GM12873 (cell line): ENCODE results near the gene ENTPD3.

Experiments
- CTCF ChIP-seq: IDR thresholded peaks from 2 replicates; pipeline ENCODE4 v1.5.1; 2012; ENCODE audit warnings: low read depth, mild to moderate bottlenecking, moderate library complexity, low read length, control low read depth; ENCODE audit not compliant: insufficient read depth; ENCODE audit errors: missing control alignments

ENTPD3 gene

GRCh38 chr3:40404591-40405198, 17.7 kb downstream of the ENTPD3 start:
- TF ChIP-seq CTCF: no peak

DNA sequence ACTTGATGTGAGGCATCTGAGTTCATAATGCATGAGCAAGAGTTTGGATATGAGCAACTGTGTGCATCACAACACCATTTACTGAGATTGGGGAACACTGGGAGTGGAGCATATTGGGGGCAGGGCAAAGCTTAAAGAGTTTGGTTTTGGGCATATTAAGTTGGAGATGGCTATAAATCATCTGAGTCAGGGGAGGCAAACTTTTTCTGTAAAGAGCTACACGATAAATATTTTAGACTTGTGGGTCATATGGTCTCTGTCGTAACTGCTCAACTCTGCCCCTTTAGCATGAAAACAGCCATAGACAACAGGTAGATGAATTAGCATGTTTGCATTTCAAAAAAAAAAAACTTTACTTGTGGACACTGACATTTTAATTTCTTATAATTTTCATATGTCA, 20.0 kb downstream of the ENTPD3 start:
- no peak for TF ChIP-seq CTCF

- TF ChIP-seq CTCF: no peak
These were observed 20.6 kb downstream of the ENTPD3 start for GRCh38 chr3:40407611-40408010.

- no peak for TF ChIP-seq CTCF
These were observed 27.3 kb downstream of the ENTPD3 start for GRCh38 chr3:40414270-40414669.

DNA sequence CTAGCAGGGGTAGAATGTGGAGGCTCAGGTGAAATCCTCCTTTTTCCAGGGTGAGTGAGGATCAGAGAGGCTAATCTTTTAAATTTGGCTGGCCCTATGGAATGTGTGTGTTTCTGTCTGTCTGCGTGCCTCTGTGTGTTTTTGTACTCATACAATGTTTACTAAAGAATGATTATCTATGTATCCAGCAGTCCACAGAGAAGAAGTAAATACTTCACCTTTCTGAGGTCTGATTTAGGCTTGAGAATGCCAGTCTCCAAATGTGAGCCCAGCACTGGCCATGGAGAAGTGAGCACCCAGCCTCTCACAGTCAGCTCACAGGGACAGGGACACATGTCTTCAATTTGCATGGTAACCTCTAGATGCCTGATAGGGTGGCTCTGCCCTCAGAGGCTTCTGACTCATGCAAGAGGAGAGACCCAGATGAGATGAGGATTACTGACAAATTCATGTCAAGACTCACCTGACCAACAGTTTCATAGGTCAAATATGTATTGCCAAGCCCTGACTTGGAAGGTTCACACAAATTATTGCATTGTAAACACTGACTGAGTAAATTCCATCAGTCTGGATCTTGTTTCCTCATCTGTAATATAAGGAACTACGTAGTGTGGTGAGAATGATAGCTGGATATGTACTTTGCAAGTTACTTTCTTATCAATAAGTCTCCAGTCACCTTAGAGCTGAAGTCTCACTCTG, 31.0 kb downstream of the ENTPD3 start:
- TF ChIP-seq CTCF: no peak

DNA sequence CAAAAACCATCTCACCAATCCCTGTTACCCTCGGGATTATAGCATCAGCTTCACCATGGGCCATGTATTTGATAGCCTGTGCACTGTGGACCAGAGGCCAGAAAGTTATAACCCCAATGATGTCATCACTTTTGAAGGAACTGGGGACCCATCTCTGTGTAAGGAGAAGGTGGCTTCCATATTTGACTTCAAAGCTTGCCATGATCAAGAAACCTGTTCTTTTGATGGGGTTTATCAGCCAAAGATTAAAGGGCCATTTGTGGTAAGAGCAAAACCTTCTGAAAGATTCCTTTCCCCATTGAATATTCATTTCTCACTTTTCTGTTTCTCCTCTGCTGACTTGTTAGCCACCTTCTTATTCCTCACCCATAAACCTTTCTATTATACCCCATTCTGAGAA, 35.9 kb downstream of the ENTPD3 start:
- TF ChIP-seq CTCF: no peak

DNA sequence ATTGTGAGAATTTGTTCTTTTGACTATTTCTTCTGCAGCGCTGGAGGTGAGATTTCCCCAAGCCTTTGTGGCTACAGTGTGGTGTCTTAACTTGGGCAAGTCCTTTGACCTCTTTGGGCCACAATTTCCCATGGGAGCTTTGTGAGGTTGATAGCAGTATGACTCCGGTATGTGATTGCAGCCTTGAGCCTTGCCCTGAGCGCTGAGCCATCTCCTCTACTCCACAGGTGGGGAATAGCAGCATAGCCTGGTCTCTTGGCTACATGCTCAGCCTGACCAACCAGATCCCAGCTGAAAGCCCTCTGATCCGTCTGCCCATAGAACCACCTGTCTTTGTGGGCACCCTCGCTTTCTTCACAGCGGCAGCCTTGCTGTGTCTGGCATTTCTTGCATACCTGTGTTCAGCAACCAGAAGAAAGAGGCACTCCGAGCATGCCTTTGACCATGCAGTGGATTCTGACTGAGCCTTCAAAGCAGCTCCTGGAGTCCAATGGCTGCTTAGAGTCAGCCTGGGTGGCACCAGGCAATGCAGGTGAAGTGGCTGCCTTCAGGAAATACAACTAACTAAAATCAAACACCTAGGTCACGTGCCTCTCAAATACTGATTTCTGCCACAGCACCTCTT, 40.2 kb downstream of the ENTPD3 start:
- TF ChIP-seq CTCF: no peak
